Parathyroid adenoma (tissue), 2 donors: ENCODE data around the gene FRMPD1.
A peak's percentile ranks its signal among the peaks of the same experiment; 100 is the strongest.

Experiments used
- H2AFZ ChIP-seq: fragments of 300-600 bp; sonication (generic); one replicate; pipeline ENCODE4 v1.7.0; 2017; ENCODE audit warnings: antibody characterized with exemption, mild to moderate bottlenecking
- H3K27ac ChIP-seq: fragments of 300-600 bp; sonication (generic); one replicate; pipeline ENCODE4 v1.7.0; 2017
- H3K27me3 ChIP-seq: fragments of 300-600 bp; sonication (generic); one replicate; pipeline ENCODE4 v1.7.0; 2017; ENCODE audit warnings: low read length; ENCODE audit not compliant: control insufficient read depth, insufficient read depth
- H3K36me3 ChIP-seq: fragments of 300-600 bp; sonication (generic); one replicate; pipeline ENCODE4 v1.7.0; 2017; ENCODE audit warnings: low read length; ENCODE audit not compliant: control insufficient read depth, insufficient read depth
- H3K4me1 ChIP-seq: fragments of 300-600 bp; sonication (generic); one replicate; pipeline ENCODE4 v1.7.0; 2017; ENCODE audit warnings: control low read depth
- H3K4me2 ChIP-seq: fragments of 300-600 bp; sonication (generic); one replicate; pipeline ENCODE4 v1.7.0; 2017; ENCODE audit warnings: low read length
- H3K4me3 ChIP-seq: fragments of 300-600 bp; sonication (generic); one replicate; pipeline ENCODE4 v1.7.0; 2017; ENCODE audit warnings: low read depth, low read length
- H3K79me2 ChIP-seq: fragments of 300-600 bp; sonication (generic); one replicate; pipeline ENCODE4 v1.7.0; 2017; ENCODE audit warnings: control low read depth
- H3K9ac ChIP-seq: fragments of 300-600 bp; sonication (generic); one replicate; pipeline ENCODE4 v1.7.0; 2017; ENCODE audit warnings: mild to moderate bottlenecking
- H3K9me3 ChIP-seq: fragments of 300-600 bp; sonication (generic); one replicate; pipeline ENCODE4 v1.7.0; 2017; ENCODE audit warnings: low read length; ENCODE audit not compliant: control insufficient read depth
- CTCF ChIP-seq: fragments of 300-600 bp; sonication (generic); IDR thresholded peaks from one replicate; pipeline ENCODE4 v1.7.0; 2017; ENCODE audit warnings: antibody characterized with exemption, mild to moderate bottlenecking
- donor health status: primary hyperparathyroidism.

FRMPD1 gene

GRCh38 chr9:37650299-37650872, 368 bp upstream of the FRMPD1 start:
- H3K9me3 ChIP-seq, result no peaks in the 10 kb centered on the region
- peak overlapping the region; percentile 23 for H3K4me3 ChIP-seq
- peak overlapping the region; percentile 58 for H2AFZ ChIP-seq
- H3K27me3 ChIP-seq, result no peaks in the 10 kb centered on the region
- no peak overlapping the region for H3K4me2 ChIP-seq
- TF ChIP-seq CTCF, result no peak
- no peak overlapping the region for H3K27ac ChIP-seq
- H3K36me3 ChIP-seq, result no peaks in the 10 kb centered on the region
- no peak overlapping the region for H3K9ac ChIP-seq
- H3K79me2 ChIP-seq, result no peaks in the 10 kb centered on the region
- H3K4me1 ChIP-seq, result no peaks in the 10 kb centered on the region

- Histone ChIP-seq H3K4me2 (no peak overlapping the region), H3K4me1 (no peaks in the 10 kb centered on the region), H3K36me3 (no peaks in the 10 kb centered on the region), H3K4me3 (no peak overlapping the region), H3K9me3 (no peaks in the 10 kb centered on the region), H2AFZ (no peak overlapping the region), H3K27me3 (no peaks in the 10 kb centered on the region), H3K79me2 (no peaks in the 10 kb centered on the region), H3K27ac (no peak overlapping the region), H3K9ac (no peak overlapping the region)
- no peak for TF ChIP-seq CTCF
Measured at GRCh38 chr9:37652261-37652660, 1.5 kb downstream of the FRMPD1 start.

GRCh38 chr9:37653385-37653784, 2.6 kb downstream of the FRMPD1 start:
- TF ChIP-seq CTCF, result no peak
- no peak overlapping the region for H3K4me2 ChIP-seq

GRCh38 chr9:37656936-37657335, 6.2 kb downstream of the FRMPD1 start:
- Histone ChIP-seq H3K9ac (no peak overlapping the region), H3K79me2 (no peaks in the 10 kb centered on the region), H3K9me3 (no peaks in the 10 kb centered on the region), H3K4me3 (no peak overlapping the region), H3K36me3 (no peaks in the 10 kb centered on the region), H2AFZ (no peak overlapping the region), H3K27ac (no peak overlapping the region), H3K27me3 (no peaks in the 10 kb centered on the region), H3K4me1 (no peaks in the 10 kb centered on the region), H3K4me2 (no peak overlapping the region)
- no peak for TF ChIP-seq CTCF

More at GRCh38 chr9:37653385-37653784, 2.6 kb downstream of the FRMPD1 start:
- Histone ChIP-seq H3K4me1 (no peaks in the 10 kb centered on the region), H3K36me3 (no peaks in the 10 kb centered on the region), H3K9me3 (no peaks in the 10 kb centered on the region), H3K27me3 (no peaks in the 10 kb centered on the region), H2AFZ (no peak overlapping the region), H3K9ac (no peak overlapping the region), H3K4me3 (no peak overlapping the region), H3K27ac (no peak overlapping the region), H3K79me2 (no peaks in the 10 kb centered on the region)

GRCh38 chr9:37660691-37661090, 9.9 kb downstream of the FRMPD1 start:
- H3K4me1 ChIP-seq, result no peaks in the 10 kb centered on the region

More at GRCh38 chr9:37660691-37661090, 9.9 kb downstream of the FRMPD1 start:
- Histone ChIP-seq H3K9me3 (no peaks in the 10 kb centered on the region), H3K36me3 (no peaks in the 10 kb centered on the region), H3K27ac (no peak overlapping the region), H3K4me2 (no peak overlapping the region), H3K79me2 (no peaks in the 10 kb centered on the region), H3K4me3 (no peak overlapping the region), H3K27me3 (no peaks in the 10 kb centered on the region), H3K9ac (no peak overlapping the region), H2AFZ (no peak overlapping the region)
- TF ChIP-seq CTCF, result no peak
